ENCODE data around the gene KCNH8.
"Not testable (repeated sequence)": the region's sequence is repeated elsewhere in the genome, so short reads cannot be mapped to it uniquely, and the experiment has no call there.

The KCNH8 gene

GRCh38 chr3:19147905-19148767 is at the start of gene KCNH8:
Gene KCNH8 (plus strand): TSS chr3:19148510. CDS start chr3:19148720, 210 bp downstream.
- no peak for DNase-seq

- not testable (repeated sequence) for DNase-seq
Measured at GRCh38 chr3:19102654-19103290, 45.5 kb upstream of the KCNH8 start.

- no peak for DNase-seq
Measured at GRCh38 chr3:19103510-19103909, 44.8 kb upstream of the KCNH8 start.

GRCh38 chr3:19104459-19104858 is 43.9 kb upstream of the KCNH8 start:
- DNase-seq: no peak

GRCh38 chr3:19105826-19106225 is 42.5 kb upstream of the KCNH8 start:
- DNase-seq: no peak

- DNase-seq: no peak
Measured at GRCh38 chr3:19106307-19106706, 42.0 kb upstream of the KCNH8 start.

GRCh38 chr3:19107719-19108118 is 40.6 kb upstream of the KCNH8 start:
- DNase-seq: no peak

- DNase-seq: no peak
Measured at GRCh38 chr3:19110335-19110895, 37.9 kb upstream of the KCNH8 start.

GRCh38 chr3:19114461-19114860 is 33.8 kb upstream of the KCNH8 start:
- no peak for DNase-seq

GRCh38 chr3:19116239-19116638 is 32.1 kb upstream of the KCNH8 start:
- DNase-seq: no peak

GRCh38 chr3:19124752-19125151 is 23.6 kb upstream of the KCNH8 start:
- no peak for DNase-seq

GRCh38 chr3:19139863-19140262 is 8.4 kb upstream of the KCNH8 start:
- DNase-seq: no peak

GRCh38 chr3:19146685-19147650 is 1.3 kb upstream of the KCNH8 start:
- peak; percentile 77 for DNase-seq

- no peak for DNase-seq
Measured at GRCh38 chr3:19148768-19149091, 420 bp downstream of the KCNH8 start.

- DNase-seq: no peak
Measured at GRCh38 chr3:19149368-19149767, 1.1 kb downstream of the KCNH8 start.

- no peak for DNase-seq
Measured at GRCh38 chr3:19151171-19151570, 2.9 kb downstream of the KCNH8 start.

GRCh38 chr3:19154693-19155250 is 6.5 kb downstream of the KCNH8 start:
- DNase-seq: no peak

GRCh38 chr3:19155375-19155774 is 7.1 kb downstream of the KCNH8 start:
- DNase-seq: no peak

GRCh38 chr3:19159966-19160635 is 11.8 kb downstream of the KCNH8 start:
- DNase-seq: no peak

GRCh38 chr3:19165654-19166053 is 17.3 kb downstream of the KCNH8 start:
- no peak for DNase-seq

- DNase-seq: no peak
Measured at GRCh38 chr3:19171794-19172193, 23.5 kb downstream of the KCNH8 start.

- no peak for DNase-seq
Measured at GRCh38 chr3:19173945-19174344, 25.6 kb downstream of the KCNH8 start.
